MM.1S (cell line): ENCODE data around the gene ADCY6.

Experiments
- DNase-seq: peaks from one replicate; pipeline ENCODE4 v3.0.0-alpha.2; 2015
- H2AFZ ChIP-seq: fragments of 300-600 bp; sonication (generic); 2 replicates; pipeline ENCODE4 v1.6.0; 2016; ENCODE audit warnings: antibody characterized with exemption, low read length
- H3F3A ChIP-seq: fragments of 300-600 bp; sonication (generic); 2 replicates; pipeline ENCODE4 v1.6.1; 2016; ENCODE audit warnings: mild to moderate bottlenecking, antibody characterized with exemption, low read length, moderate library complexity, mixed read lengths; ENCODE audit not compliant: insufficient read depth
- H3K27ac ChIP-seq: fragments of 300-600 bp; sonication (generic); 2 replicates; pipeline ENCODE4 v1.5.1; 2016; ENCODE audit warnings: mild to moderate bottlenecking, low read length
- H3K27me3 ChIP-seq: fragments of 300-600 bp; sonication (generic); replicated peaks from 2 replicates; pipeline ENCODE4 v1.6.0; 2016; ENCODE audit warnings: low read length; ENCODE audit not compliant: insufficient read depth
- H3K36me3 ChIP-seq: fragments of 300-600 bp; sonication (generic); replicated peaks from 2 replicates; pipeline ENCODE4 v1.6.1; 2016; ENCODE audit warnings: mild to moderate bottlenecking, low read length, mixed read lengths; ENCODE audit not compliant: insufficient read depth
- H3K4me1 ChIP-seq: fragments of 300-600 bp; sonication (generic); 2 replicates; pipeline ENCODE4 v1.6.1; 2016; ENCODE audit warnings: low read length, mixed read lengths
- H3K4me2 ChIP-seq: fragments of 300-600 bp; sonication (generic); 2 replicates; pipeline ENCODE4 v1.6.0; 2016; ENCODE audit warnings: low read depth, low read length
- H3K4me3 ChIP-seq: fragments of 300-600 bp; sonication (generic); 2 replicates; pipeline ENCODE4 v1.5.1; 2016; ENCODE audit warnings: low read length, mixed read lengths
- H3K79me2 ChIP-seq: fragments of 300-600 bp; sonication (generic); 2 replicates; pipeline ENCODE4 v1.6.1; 2016; ENCODE audit warnings: mixed run types, low read length, mixed read lengths
- H3K9ac ChIP-seq: fragments of 300-600 bp; sonication (generic); 2 replicates; pipeline ENCODE4 v1.6.1; 2016; ENCODE audit warnings: low read length, mixed read lengths
- H3K9me2 ChIP-seq: fragments of 300-600 bp; sonication (generic); replicated peaks from 2 replicates; pipeline ENCODE4 v1.6.1; 2016; ENCODE audit warnings: mild to moderate bottlenecking, low read length, mixed read lengths; ENCODE audit not compliant: insufficient read depth
- H3K9me3 ChIP-seq: fragments of 300-600 bp; sonication (generic); replicated peaks from 2 replicates; pipeline ENCODE4 v1.6.1; 2016; ENCODE audit warnings: mild to moderate bottlenecking, low read length, mixed read lengths; ENCODE audit not compliant: insufficient read depth
- H4K20me1 ChIP-seq: fragments of 300-600 bp; sonication (generic); 2 replicates; pipeline ENCODE4 v1.6.1; 2016; ENCODE audit warnings: mild to moderate bottlenecking, low read length, moderate library complexity, mixed read lengths; ENCODE audit not compliant: insufficient read depth
- EZH2 ChIP-seq: fragments of 300-600 bp; sonication (generic); optimal IDR thresholded peaks from 2 replicates; pipeline ENCODE3; 2017; ENCODE audit warnings: low read depth, mild to moderate bottlenecking, antibody characterized with exemption, low read length, mixed read lengths
- EZH2phosphoT487 ChIP-seq: fragments of 300-600 bp; sonication (generic); IDR thresholded peaks from 2 replicates; pipeline ENCODE4 v1.6.1; 2018; ENCODE audit warnings: antibody characterized with exemption, low read length
- TF ChIP-seq, protein P1 (sequence below): fragments of 300-600 bp; sonication (generic); IDR thresholded peaks from 2 replicates; pipeline ENCODE4 v1.5.1; 2016; ENCODE audit warnings: antibody characterized with exemption, low read length, mixed read lengths

Gene ADCY6

DNA sequence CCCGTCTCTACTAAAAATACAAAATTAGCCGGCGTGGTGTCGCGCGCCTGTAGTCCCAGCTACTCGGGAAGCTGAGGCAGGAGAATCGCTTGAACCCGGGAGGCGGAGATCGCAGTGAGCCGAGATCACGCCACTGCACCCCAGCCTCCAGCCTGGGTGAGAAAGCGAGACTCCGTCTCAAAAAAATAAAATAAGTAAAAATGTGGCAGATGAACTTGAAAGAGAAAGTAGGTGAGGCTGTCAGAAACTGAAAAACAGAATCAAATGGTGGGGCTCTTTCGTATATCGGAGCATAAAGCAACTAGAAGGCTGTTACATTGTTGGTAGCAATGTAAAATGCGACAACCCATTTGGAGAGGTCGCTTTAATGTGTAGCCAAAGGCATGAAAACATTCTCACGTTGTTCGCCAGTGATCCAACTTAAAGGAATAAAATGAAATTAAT lies 71.6 kb downstream of the ADCY6 start:
- H3K27me3 ChIP-seq, result no peaks in the 10 kb centered on the region
- H3F3A ChIP-seq, result peaks cover 23% of the 10 kb centered on the region
- H3K36me3 ChIP-seq, result peaks cover 4% of the 10 kb centered on the region
- H4K20me1 ChIP-seq, result 0 out of 2 replicates have a peak, but pooled peaks cover 4% of the 10 kb centered on the region
- H3K27ac ChIP-seq, result peak overlapping the region; percentile 96
- peak overlapping the region; percentile 87 for H3K4me3 ChIP-seq
- peak; percentile 48 for DNase-seq
- H2AFZ ChIP-seq, result peak overlapping the region; percentile 83
- no peak for TF ChIP-seq EZH2
- TF ChIP-seq, protein P1, sequence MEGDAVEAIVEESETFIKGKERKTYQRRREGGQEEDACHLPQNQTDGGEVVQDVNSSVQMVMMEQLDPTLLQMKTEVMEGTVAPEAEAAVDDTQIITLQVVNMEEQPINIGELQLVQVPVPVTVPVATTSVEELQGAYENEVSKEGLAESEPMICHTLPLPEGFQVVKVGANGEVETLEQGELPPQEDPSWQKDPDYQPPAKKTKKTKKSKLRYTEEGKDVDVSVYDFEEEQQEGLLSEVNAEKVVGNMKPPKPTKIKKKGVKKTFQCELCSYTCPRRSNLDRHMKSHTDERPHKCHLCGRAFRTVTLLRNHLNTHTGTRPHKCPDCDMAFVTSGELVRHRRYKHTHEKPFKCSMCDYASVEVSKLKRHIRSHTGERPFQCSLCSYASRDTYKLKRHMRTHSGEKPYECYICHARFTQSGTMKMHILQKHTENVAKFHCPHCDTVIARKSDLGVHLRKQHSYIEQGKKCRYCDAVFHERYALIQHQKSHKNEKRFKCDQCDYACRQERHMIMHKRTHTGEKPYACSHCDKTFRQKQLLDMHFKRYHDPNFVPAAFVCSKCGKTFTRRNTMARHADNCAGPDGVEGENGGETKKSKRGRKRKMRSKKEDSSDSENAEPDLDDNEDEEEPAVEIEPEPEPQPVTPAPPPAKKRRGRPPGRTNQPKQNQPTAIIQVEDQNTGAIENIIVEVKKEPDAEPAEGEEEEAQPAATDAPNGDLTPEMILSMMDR, result no peak
- no peak for TF ChIP-seq EZH2phosphoT487
- H3K9me3 ChIP-seq, result no peaks in the 10 kb centered on the region
- H3K4me1 ChIP-seq, result peaks cover 10% of the 10 kb centered on the region
- peak overlapping the region; percentile 60 for H3K4me2 ChIP-seq
- H3K9me2 ChIP-seq, result no peaks in the 10 kb centered on the region
- peak overlapping the region; percentile 96 for H3K9ac ChIP-seq
- H3K79me2 ChIP-seq, result peaks cover 42% of the 10 kb centered on the region

DNA sequence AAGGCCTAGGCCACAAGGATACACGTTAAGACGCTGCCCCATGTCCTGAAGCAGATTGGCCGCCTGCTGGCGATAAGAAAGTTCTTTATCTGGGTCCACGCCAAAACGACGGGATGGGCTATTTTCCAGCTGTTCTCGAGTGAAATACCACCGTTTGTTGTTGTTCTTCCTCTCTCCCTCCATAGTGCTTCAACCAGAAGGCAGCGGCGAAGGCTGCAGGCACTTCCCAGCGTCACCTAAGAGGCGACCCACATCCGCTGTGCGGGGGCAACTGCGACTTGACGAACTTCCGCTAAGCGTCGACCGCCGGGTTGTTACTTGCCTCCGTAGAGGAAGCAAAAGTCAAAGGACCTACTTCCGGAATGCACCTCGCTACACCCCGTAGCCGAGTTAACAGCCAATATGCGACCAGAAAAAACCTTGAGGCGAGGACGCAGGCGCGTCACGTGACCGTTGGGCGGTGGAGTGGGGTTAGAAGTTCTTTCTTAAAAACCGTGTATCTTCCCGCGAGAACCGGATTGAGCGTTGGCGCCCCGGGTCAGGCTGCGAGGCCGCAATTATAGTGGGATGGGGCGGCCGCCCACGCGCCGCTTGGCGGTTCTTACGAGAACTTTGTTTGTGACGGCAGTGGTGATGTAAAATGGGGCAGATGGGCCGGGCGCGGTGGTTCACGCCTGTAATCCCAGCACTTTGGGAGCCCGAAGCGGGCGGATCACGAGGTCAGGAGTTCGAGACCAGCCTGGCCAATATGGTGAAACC lies 72.2 kb downstream of the ADCY6 start, which contains the start of gene CCNT1:
Gene CCNT1, minus strand, starts transcription at position 215 of the 759 bp plus-strand sequence. Its CDS starts 32 bp downstream, at position 183.
- Histone ChIP-seq H3K9me3 (no peaks in the 10 kb centered on the region), H3K4me1 (peaks cover 10% of the 10 kb centered on the region), H4K20me1 (0 out of 2 replicates have a peak, but pooled peaks cover 4% of the 10 kb centered on the region), H3K9ac (peak within 1 kb of the TSS; percentile 96), H3K36me3 (peaks cover 4% of the 10 kb centered on the region), H3K27ac (peak within 1 kb of the TSS; percentile 96), H3F3A (peaks cover 23% of the 10 kb centered on the region), H3K4me3 (peak within 1 kb of the TSS; percentile 87), H3K4me2 (peak within 1 kb of the TSS; percentile 87), H2AFZ (peak within 1 kb of the TSS; percentile 83), H3K27me3 (no peaks in the 10 kb centered on the region), H3K79me2 (peaks cover 48% of the 10 kb centered on the region), H3K9me2 (no peaks in the 10 kb centered on the region)
- peak; percentile 100 for DNase-seq
- TF ChIP-seq EZH2, result no peak
- TF ChIP-seq, protein P1, result peak; percentile 6; the same call in 1 of the 2 replicates
